GM12864 (cell line): ENCODE data around the gene RNGTT.

Source experiments
- DNase-seq: peaks from one replicate; pipeline ENCODE4 v3.0.0-alpha.2; 2011; ENCODE audit warnings: low read depth
- H3K4me3 ChIP-seq: 2 replicates; pipeline ENCODE4 v1.5.1; 2011; ENCODE audit warnings: mild to moderate bottlenecking, low read depth, low read length, control low read depth
- CTCF ChIP-seq: IDR thresholded peaks from 2 replicates; pipeline ENCODE4 v1.5.1; 2011; ENCODE audit warnings: low read depth, mild to moderate bottlenecking, moderate library complexity, low read length, control low read depth, inconsistent platforms; ENCODE audit errors: missing control alignments

Gene RNGTT

GRCh38 chr6:88750936-88751335 is 212.5 kb downstream of the RNGTT start:
- TF ChIP-seq CTCF: no peak
- no peak for DNase-seq
- no peak overlapping the region for H3K4me3 ChIP-seq

GRCh38 chr6:88749849-88750248 is 213.6 kb downstream of the RNGTT start:
- no peak overlapping the region for H3K4me3 ChIP-seq
- no peak for DNase-seq
- TF ChIP-seq CTCF: no peak

- TF ChIP-seq CTCF: no peak
- no peak overlapping the region for H3K4me3 ChIP-seq
- DNase-seq: no peak
These were observed 215.3 kb downstream of the RNGTT start for GRCh38 chr6:88748141-88748540.

- DNase-seq: no peak
- TF ChIP-seq CTCF: no peak
- H3K4me3 ChIP-seq: no peak overlapping the region
These were observed 221.5 kb downstream of the RNGTT start for GRCh38 chr6:88741939-88742338.

- no peak overlapping the region for H3K4me3 ChIP-seq
- TF ChIP-seq CTCF: no peak
- DNase-seq: no peak
These were observed 222.3 kb downstream of the RNGTT start for GRCh38 chr6:88741071-88741470.

GRCh38 chr6:88734544-88734943 is 228.9 kb downstream of the RNGTT start:
- TF ChIP-seq CTCF: no peak
- H3K4me3 ChIP-seq: no peak overlapping the region
- DNase-seq: no peak

- DNase-seq: no peak
- no peak for TF ChIP-seq CTCF
- no peak overlapping the region for H3K4me3 ChIP-seq
These were observed 232.8 kb downstream of the RNGTT start for GRCh38 chr6:88730611-88731011.
